Measurements from ENCODE around the gene NPY2R.

Gene NPY2R

GRCh38 chr4:155249016-155249566 is 40.7 kb downstream of the NPY2R start:
- DNase-seq = no peak

GRCh38 chr4:155252327-155252726 is 43.9 kb downstream of the NPY2R start:
- no peak for DNase-seq

GRCh38 chr4:155263480-155263879 is 55.0 kb downstream of the NPY2R start:
- no peak for DNase-seq

GRCh38 chr4:155265113-155265512 is 56.7 kb downstream of the NPY2R start:
- no peak for DNase-seq
